HG02970 (cell line): ENCODE measurements around the gene AHDC1.
"Not testable (repeated sequence)": the region's sequence is repeated elsewhere in the genome, so short reads cannot be mapped to it uniquely, and the experiment has no call there.

Experiments
- ATAC-seq: cut with Tn5 transposase; IDR thresholded peaks from one replicate; pipeline ENCODE4 v1.9.1; 2021; ENCODE audit warnings: mild to moderate bottlenecking, moderate library complexity, moderate number of reproducible peaks; ENCODE audit not compliant: unreplicated experiment, low FRiP score

Gene AHDC1

DNA sequence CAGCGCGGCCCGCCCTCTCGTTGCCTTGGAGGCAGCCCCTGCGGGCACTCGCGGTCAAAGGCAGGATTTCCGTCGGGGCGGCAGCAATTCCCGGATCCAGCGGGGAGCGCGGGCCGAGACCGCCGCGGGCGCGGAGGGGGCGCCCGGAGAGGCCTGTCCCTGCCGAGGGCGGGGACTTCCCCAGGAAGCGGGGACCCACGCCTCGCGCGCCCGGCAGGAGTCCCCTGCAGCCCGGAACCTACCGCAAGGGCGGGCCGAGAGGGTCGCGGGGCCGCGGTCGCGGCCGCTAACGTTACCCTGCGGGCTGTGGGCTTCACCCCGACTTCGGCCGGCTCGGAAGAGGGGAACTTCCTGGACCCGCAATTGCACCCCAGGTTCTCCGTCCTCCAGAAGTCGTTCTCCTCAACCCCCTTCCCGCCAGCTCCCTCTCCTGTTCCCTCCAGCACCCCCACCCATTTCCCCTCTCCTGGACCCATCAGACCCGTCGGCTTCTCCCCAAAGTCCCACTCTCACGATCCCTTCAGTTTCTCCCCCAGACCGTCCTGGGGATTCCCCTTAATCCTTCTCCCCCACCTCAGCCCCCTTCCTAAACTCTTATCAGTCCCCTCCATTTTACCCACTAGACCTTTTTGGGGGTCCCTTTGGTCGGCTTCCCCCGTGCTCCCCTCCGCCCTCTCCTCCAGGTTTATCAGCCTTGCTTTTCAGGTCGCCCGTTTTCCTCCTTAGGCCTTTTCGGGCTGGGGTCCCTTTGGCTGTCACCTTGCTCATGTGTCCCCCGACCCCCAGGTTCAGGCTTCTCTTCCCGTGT is 30.4 kb upstream of the AHDC1 start:
- no peak for ATAC-seq

DNA sequence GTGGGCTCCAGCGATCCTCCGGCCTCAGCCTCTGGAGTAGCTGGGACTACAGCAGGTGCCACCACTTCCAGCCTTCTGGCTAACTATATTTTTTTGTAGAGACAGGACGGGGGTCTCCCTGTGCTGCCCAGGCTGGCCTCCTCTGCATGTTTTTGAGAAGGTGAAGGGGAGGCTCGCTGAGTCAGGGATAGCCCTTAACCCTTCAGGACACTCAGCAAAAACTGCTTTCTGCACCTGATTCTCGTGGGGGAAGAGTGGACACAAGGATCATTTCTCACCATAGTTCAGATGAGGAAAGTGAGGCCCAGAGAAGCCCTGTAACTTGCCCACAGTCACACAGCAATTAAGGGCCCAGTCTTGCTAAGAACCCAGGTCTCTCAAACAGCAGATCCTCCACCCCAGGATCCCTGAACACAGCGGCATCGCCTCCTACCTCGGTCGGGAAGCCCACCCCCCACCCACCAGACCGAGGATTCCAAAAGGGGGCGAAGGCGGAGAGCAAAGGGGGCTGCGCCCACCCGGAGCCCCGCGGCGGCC is 29.8 kb upstream of the AHDC1 start:
- ATAC-seq: no peak

DNA sequence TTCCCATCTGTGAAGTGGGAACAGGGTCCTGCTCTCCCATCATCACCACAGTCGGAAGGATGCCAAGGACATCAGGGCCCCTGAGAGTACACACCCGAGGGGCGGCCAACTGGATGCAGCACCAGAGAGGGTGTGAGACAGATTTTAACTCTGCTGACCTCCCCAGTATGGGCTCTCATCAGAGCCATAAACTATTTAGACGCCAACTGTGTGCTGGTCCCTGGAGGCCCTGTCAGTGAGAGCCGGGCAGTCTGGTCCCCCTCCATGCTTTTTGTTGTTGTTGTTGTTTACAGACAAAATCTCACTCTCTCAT is 29.3 kb upstream of the AHDC1 start:
- no peak for ATAC-seq

DNA sequence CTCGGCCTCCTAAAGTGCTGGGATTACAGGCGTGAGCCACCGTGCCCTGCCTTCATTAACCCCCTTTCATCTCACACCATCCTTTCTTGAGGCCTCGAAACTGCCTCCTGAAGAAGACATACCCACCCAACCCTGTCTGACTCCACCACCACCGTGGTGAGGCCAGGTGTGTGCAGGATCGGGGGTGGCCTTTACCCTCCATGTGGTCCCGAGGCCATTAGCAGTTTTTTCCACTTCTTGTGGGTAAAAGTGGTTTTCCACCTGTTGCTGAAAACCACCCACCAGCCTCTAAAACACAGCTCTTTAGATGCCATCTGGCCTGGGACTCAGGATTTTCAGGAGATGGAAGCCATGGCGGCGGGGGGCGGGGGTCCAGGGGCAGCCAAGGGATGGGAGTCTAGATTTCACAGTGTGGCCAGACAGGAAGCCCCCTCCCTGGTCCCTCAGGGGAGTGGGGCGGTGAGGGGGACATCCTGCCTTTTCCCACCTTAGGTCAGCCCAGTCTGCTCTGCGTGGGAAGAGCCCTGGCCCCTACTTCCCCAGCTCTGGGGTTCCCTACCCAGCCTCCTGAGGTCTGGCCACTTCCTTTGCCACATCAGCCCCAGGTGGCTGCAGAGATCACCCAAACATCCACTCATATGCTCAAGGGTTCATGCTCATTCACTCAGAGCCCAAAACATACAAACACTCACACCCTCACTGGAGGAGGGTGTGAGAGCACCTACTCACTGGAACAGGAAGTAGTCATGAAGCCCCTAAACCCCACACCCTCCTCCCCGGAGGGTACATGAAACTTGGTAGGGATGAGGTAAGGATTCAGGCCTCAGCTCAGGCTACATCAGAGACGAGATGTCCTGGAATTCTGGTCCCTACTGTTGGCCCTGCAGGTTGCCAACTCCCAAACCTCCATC is 28.7 kb upstream of the AHDC1 start:
- ATAC-seq: peak; percentile 30

DNA sequence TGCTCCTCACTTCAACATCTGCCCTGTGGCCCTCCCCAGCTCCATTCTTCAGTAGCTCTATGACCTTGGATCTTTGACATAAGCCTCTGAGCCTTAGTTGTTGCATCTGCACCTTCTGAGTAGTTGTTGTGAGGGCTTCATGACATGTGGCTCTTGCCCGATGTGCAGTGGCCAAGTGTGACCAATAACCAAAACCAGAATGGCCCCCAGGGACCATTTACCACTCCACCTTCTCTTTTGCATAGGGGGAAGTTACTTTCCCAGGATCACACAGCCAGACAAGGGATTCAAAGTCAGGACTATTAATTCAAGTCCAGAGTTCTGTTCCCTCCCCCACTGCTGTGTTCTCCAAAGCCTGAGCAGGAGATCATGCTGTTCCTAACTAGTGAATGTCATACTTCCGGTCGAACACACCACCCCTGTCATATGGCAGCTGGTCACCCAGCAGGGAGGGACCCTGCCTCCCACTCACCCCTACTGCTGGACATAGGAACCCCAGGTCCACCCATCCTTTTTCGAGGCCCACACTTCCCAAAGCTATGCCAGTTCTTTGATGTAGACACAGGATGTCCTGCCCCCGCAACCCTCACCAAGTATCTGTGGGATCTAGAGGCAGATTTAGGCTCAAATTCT is 27.0 kb upstream of the AHDC1 start:
- ATAC-seq: no peak

DNA sequence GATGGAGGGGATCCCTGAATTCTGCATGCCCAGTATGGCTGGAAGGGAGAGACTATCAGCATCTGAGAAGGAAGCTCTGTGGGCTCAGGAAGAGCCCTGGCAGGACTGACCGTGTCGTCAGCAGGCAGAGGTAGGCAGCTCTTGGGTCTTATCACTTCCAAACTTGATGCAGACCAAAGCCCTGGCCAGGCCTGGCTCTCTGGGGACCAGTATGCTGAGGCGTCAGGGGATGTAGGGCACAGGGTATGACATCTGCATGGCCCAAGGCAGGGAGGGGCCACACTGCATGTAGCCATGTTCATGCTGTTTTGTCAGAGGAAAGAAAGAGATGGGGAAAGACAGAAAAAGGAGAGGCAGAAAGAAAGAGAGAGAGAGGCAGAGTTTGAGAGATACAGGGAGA is 24.8 kb upstream of the AHDC1 start:
- ATAC-seq: no peak

DNA sequence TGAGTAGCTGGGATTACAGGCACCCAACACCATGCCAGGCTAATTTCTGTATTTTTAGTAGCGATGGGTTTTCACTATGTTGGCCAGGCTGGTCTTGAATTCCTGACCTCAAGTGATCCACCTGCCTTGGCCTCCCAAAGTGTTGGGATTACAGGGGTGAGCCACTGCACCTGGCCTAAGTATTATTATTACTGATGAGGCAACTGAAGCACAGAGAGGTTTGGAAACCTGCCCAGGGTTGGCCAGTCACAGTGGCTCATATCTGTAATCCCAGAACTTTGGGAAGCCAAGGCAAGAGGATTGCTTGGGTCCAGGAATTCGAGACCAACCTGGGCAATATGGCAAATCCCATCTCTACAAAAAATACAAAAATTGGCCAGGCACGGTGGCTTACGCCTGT is 23.8 kb upstream of the AHDC1 start:
- ATAC-seq: not testable (repeated sequence)

DNA sequence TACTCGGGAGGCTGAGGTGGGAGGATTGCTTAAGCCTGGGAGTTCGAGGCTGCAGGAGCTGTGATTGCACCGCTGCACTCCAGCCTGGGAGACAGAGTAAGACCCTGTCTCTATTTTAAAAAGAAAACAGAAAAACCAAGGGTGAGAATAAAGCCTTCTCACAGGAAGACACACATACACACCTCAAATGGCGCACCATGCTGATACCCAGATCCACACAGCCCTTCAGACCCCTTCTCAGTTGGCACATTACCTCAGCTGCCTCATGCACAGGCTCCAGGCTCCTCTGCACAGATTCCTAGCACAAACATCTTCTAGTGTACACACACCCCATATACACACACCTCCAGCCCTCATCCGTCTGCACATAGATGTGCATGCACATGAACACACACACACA is 23.1 kb upstream of the AHDC1 start:
- no peak for ATAC-seq

DNA sequence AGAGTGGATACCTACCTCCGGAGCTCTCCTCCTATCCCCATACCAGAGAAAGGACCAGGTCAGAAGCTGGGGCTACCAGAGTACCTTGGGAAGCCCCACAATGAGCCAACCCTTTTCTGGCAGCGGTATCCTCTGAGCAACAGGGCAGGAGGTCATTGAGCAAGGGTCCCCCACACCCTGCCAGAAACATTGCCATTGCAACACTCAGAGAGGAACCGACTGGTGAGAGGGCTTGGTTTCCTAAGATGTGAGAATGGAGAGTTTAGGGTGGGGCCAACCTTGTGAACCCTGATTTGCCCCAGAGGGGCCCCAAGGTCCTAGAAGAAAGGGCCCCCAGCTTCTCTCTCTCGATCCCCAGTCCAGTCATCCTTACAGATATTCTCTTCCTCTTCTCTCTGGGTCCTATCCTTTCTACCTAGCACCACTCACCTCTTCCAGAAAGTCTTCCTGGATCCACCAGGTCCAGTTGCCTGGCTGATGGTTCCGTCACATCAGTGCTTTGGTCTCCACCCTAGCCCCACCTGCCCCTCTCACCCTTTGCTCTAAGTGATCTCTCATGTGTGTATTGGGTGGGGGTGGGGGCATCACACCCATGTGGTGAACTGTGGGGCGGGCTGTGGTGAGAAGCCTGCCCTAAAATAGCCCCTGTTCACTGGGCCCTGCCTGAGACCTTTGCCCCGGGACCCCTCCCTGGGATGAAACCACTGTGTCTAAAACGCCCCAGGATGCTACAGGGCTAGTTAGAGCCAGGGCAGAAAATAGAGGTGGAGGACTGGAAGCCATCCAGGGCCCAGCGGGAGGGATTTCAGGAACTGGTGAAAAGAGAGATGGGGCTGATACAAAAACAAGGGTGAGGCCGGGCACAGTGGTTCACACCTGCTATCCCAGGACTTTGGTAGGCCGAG is 22.3 kb upstream of the AHDC1 start:
- ATAC-seq: no peak

DNA sequence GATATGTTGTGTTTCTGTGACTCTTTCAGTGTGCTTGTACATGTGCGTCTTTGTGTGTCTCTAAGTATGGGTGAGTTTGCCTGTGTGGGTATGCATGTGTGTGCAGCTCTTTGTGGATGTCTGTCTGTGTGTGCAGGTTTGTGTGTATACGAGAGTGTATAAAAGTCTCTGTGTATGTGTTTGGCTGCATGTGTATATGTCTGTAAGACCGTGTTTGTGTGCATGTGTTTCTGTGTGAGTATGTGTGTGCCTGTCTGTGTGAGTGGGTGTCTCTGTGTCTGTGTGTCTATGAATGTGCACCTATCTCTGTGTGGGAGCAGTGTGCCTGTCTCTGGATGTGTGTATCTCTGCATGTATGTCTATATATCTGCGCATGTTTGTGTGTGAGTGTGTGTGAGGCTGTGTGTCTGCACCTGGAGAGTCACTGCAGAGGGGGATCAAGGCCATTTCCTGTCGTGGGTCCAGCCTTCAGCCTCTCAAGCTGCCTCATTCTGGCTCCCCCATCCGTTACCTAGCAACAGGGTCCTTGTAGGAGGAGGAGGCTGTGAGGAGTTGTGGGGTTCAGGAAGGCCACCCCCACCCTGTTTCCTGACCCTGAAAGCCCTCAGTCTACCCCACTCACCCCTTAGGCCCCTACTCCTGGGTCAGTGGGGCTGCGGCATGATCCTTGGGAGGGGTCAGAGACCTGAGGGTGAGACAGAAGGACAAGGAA is 20.7 kb upstream of the AHDC1 start:
- ATAC-seq: no peak

DNA sequence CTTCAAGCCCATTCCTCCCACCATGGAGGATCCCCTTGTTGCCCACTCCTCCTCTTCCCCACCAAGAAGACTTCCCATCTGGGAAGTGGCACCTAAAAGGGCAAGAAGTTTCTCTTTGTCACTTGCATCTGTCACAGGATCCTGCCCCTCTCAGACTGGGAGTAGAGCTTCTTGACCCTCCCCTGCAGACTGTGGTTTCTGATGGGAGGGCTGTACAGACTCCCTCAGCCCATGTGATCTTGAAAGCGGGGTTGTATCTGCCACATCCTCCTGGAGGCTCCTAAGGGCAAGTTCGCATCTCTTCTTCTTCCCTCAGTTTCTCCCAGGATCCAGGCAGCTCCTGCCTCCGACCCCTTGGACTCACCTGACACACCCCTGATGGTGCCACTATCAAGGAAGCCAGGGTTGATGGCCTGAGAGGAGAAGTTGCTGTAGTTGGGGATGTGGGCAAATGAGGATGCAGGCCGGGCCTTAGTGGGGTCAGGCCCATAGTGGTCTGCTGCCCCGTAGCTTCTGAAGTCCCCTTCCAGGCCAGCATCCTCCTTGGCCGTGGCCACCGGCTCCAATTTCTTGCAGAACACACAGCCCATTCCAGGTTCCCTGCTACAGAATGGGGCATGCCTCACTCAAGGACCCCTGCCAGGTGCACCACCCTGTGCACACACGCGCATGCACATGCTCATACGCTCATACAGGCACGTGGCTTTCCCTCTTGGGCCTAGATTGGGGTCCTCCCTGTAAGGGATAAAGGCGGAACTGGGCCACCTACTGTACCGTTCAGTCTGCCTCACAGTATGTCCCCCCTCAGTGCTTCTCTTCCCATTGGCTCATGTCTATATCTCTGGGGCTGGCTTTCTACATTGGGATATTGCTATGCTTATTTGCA is 19.6 kb upstream of the AHDC1 start:
- ATAC-seq: no peak

DNA sequence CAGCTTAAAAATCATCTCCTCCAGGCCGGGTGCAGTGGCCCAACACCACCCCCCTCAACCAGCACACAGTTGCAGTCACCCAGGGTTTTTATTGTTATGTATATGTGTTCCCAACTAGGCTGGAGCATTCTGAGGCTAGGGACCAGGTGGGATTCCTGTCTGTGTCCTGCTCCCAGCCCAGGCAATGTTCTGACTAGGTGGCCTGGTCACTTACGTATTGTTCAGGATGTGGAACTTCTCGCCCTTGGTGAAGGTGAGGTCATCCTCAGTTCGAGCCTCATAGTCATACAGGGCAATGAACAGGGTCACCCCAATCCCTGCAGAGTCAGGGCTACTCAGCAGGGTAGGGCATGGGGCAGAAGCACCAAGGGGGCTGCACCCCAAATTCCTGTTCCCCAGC is 18.9 kb upstream of the AHDC1 start:
- ATAC-seq: no peak

DNA sequence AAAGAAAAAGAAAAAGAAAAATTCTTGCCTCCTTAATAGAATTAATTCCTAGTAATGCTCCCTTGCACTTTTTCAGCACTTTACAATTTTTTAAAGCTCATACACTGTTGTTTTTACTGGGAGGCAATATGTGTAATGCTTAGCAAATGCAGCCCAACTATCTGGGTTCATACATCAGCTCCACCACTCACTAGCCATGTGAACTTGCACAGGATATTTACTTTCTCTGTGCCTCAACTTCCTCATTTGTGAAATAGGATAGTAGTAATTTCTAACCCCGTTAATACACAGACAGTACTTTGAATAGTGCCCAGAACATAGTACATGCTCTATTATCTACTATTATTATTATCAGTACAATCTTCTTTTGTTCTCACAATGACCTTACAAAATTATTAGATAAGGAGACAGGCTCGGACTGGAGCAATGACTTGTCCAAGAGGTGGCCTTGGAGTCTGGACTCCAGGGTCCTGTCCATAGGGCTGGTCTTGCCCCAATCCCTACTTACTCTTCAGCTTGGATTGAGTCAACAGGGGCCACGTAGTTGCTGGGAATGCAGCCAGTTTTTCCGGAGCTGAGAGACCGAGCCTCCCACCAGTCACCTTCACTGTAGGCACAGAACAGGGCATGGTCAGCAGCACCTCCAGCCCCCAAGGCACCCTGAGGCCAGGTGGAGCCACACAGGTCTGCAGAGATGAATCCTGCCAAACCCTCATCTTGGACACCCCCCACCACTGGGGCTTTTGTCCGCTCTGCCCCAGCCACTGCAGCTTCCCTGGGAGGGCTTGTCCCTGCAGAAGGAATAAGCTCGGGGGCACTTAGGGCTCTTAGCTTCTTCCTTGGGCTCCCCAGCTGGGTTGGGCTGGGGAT is 17.3 kb upstream of the AHDC1 start:
- ATAC-seq: no peak

DNA sequence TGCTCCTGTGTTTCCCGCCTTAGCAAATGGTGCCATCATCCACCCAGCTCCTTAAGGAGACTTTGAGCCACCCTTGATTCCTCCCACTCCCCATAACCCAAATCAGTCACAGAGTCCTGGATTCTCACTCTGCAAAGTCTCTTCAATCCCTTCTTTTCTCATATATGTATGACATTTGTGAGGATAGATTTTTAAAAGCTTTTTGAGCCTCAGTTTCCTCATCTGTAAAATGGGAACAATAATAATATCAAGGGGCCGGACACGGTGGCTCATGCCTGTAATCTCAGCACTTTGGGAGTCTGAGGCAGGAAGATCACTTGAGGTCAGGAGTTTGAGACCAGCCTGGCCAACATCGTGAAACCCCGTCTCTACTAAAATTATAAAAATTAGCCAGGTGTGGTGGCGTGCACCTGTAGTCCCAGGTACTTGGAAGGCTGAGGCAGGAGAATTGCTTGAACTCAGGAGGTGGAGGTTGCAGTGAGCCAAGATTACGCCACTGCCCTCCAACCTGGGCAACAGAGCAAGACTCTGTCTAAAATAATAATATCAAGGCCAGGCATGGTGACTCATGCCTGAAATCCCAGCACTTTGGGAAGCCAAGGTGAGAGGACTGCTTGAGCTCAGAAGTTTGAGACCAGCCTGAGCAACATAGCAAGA is 16.0 kb upstream of the AHDC1 start:
- ATAC-seq: not testable (repeated sequence)

DNA sequence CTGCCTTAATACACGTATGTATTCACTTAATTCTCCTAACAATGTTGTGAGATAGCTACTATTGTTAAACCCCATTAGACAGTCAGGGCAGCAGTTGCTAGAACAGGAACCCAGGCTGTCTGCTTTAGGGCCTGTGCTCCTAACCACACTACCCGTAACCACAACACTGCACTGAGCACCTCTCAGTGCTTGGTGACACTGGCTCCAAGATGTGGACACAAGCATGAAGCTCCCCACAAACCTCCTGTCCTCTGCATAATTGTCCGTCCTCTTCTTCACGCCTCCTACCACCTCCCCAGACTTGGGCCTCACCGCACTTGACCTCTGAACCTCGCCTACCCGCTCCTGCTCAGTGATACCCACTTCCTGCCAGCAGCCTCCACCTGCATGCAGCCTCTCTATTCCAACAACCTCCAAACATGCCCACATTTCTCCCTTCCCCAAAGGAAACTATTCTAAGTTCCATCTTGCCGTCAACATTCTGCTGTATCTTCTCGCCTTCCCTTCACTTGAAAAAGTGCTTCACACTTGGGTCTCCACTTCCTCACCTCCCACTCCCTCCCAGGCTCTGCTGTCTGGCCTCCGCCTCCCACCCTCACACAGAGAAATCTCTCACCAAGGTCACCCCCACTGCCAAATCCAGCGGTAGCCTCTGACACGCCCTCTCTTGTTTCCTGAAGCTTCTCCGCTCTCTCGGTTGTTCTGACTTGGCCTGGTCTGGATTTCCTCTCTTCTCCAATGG is 14.6 kb upstream of the AHDC1 start:
- no peak for ATAC-seq

DNA sequence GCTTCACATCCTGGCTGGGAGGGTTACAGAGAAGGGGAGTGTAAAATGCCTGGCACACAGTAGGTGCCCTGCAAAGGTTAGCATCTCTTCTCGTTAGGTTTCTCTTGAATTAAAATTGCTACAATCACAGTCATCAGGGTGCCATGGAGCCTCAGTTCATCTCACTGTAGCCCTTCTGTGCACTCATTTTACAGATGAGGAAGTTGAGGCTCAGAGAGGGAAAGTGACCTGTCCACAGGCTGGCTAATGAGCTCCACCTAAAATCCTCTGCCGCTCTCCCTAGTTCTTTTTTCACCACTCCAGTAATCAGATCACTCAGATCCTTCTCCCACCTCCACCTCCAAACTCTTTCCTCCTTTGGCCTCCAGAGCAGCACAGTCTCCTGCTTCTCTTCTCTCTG is 13.5 kb upstream of the AHDC1 start:
- no peak for ATAC-seq
